BJ (cell line): ENCODE data around the gene EEF2KMT. TPM values are rescaled to one million over a fixed set of nuclear protein-coding genes. Genes with fewer than 3 reads are reported as not detected.

Experiments used
- CTCF ChIA-PET: fragments of 350-600 bp; formaldehyde crosslinking; extraction: SDS; loops from one replicate; lab custom pipeline; 2021; ENCODE audit warnings: antibody characterized with exemption, inconsistent platforms; lab: Yijun Ruan, JAX
- POLR2A ChIA-PET: fragments of 300-600 bp; sonication (Branson Sonifier 250); formaldehyde crosslinking; extraction: SDS; loops from one replicate; lab custom pipeline; 2021; ENCODE audit warnings: antibody characterized with exemption; lab: Charles Lee
- DNase-seq: peaks from one replicate; pipeline ENCODE4 v3.0.0-alpha.2; 2011; ENCODE audit warnings: low read depth
- H3K27me3 ChIP-seq: 2 replicates; pipeline ENCODE4 v1.6.0; 2011; ENCODE audit warnings: low read length; ENCODE audit not compliant: control insufficient read depth, insufficient read depth
- H3K36me3 ChIP-seq: 2 replicates; pipeline ENCODE4 v1.5.1; 2011; ENCODE audit warnings: low read length; ENCODE audit not compliant: control insufficient read depth, insufficient read depth
- H3K4me3 ChIP-seq: 2 replicates; pipeline ENCODE4 v1.5.1; 2011; ENCODE audit warnings: low read depth, mild to moderate bottlenecking, control low read depth, low read length
- polyA plus RNA-seq: library from polyadenylated mRNA; depleted of rRNA; stranded (reverse); fragments of >200 nt; gene quantifications from 2 replicates; pipeline ENCODE4 v1.2.3, GENCODE V29; 2011
- TF ChIP-seq, protein P1 (sequence below): IDR thresholded peaks from 2 replicates; pipeline ENCODE4 v1.5.1; 2011; ENCODE audit warnings: low read depth, mild to moderate bottlenecking, control low read depth, inconsistent platforms, low read length, moderate library complexity; ENCODE audit not compliant: insufficient read depth

Gene EEF2KMT
- polyA plus RNA-seq, 1 experiment: 8.5 TPM

GRCh38 chr16:5072334-5073278, 25.0 kb downstream of the EEF2KMT start:
- TF ChIP-seq, protein P1, sequence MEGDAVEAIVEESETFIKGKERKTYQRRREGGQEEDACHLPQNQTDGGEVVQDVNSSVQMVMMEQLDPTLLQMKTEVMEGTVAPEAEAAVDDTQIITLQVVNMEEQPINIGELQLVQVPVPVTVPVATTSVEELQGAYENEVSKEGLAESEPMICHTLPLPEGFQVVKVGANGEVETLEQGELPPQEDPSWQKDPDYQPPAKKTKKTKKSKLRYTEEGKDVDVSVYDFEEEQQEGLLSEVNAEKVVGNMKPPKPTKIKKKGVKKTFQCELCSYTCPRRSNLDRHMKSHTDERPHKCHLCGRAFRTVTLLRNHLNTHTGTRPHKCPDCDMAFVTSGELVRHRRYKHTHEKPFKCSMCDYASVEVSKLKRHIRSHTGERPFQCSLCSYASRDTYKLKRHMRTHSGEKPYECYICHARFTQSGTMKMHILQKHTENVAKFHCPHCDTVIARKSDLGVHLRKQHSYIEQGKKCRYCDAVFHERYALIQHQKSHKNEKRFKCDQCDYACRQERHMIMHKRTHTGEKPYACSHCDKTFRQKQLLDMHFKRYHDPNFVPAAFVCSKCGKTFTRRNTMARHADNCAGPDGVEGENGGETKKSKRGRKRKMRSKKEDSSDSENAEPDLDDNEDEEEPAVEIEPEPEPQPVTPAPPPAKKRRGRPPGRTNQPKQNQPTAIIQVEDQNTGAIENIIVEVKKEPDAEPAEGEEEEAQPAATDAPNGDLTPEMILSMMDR: no peak
- ChIA-PET POLR2A (no interaction called here), CTCF (interaction anchor here (2.4 kb wide), 1 partner anchor 20 kb away, joined by 12 read pairs; no protein-coding TSS in a partner anchor)
- peak overlapping the region; percentile 72 for H3K4me3 ChIP-seq
- no peaks in the 10 kb centered on the region; the same call in 1 of the 2 replicates for H3K27me3 ChIP-seq
- peaks cover 8% of the 10 kb centered on the region; the same call in 1 of the 2 replicates for H3K36me3 ChIP-seq
- no peak for DNase-seq

- CTCF ChIA-PET: interaction anchor here (2.4 kb wide), 1 partner anchor 20 kb away, joined by 12 read pairs; no protein-coding TSS in a partner anchor
- TF ChIP-seq, protein P1: no peak
- POLR2A ChIA-PET: no interaction called here
- H3K36me3 ChIP-seq: peaks cover 8% of the 10 kb centered on the region; the same call in 1 of the 2 replicates
- peak; percentile 19 for DNase-seq
- H3K27me3 ChIP-seq: no peaks in the 10 kb centered on the region; the same call in 1 of the 2 replicates
- H3K4me3 ChIP-seq: peak within 1 kb of the TSS; percentile 72
These were observed 25.8 kb downstream of the EEF2KMT start, which contains the start of gene ALG1 for GRCh38 chr16:5071681-5072333. ALG1 (plus strand) TSS chr16:5071843; CDS start chr16:5071850, 7 bp downstream.

DNA sequence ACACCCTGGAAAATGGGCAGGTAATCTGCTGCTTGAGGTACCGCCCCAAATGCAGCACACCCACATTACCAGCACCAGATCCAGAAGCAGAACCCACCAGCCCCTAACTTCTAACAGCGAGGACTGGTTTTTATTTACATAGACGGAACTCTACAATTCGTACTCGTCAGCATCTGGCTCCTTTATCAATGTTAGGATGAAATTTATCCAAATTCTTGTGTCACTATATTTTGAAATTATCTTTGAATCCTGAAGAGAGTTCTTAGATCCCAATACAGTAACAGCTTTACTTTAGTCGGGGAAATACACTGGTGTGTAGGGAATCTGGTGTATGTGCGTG, 26.3 kb downstream of the EEF2KMT start:
- Histone ChIP-seq H3K36me3 (peaks cover 8% of the 10 kb centered on the region; the same call in 1 of the 2 replicates), H3K4me3 (peak overlapping the region; percentile 72), H3K27me3 (no peaks in the 10 kb centered on the region; the same call in 1 of the 2 replicates)
- no peak for DNase-seq
- POLR2A ChIA-PET: no interaction called here
- TF ChIP-seq, protein P1: no peak
- CTCF ChIA-PET: no interaction called here

GRCh38 chr16:5070431-5071186, 27.0 kb downstream of the EEF2KMT start:
- Histone ChIP-seq H3K4me3 (no peak overlapping the region), H3K36me3 (peaks cover 2% of the 10 kb centered on the region; the same call in 1 of the 2 replicates), H3K27me3 (no peaks in the 10 kb centered on the region; the same call in none of the 2 replicates)
- CTCF ChIA-PET: no interaction called here
- no peak for DNase-seq
- POLR2A ChIA-PET: no interaction called here
- TF ChIP-seq, protein P1: no peak
